GM21515 (cell line): Measurements from ENCODE around the gene CES3.
"Not testable (repeated sequence)": the region's sequence is repeated elsewhere in the genome, so short reads cannot be mapped to it uniquely, and the experiment has no call there.

Experiments used
- ATAC-seq: cut with Tn5 transposase; IDR thresholded peaks from one replicate; pipeline ENCODE4 v1.9.1; 2021; ENCODE audit not compliant: unreplicated experiment

Gene CES3

GRCh38 chr16:66944971-66945370 is 16.1 kb upstream of the CES3 start:
- not testable (repeated sequence) for ATAC-seq

- no peak for ATAC-seq
These were observed 15.1 kb upstream of the CES3 start for GRCh38 chr16:66945939-66946338.

- no peak for ATAC-seq
These were observed 14.5 kb upstream of the CES3 start for GRCh38 chr16:66946541-66946940.

GRCh38 chr16:66946974-66947301 is 14.1 kb upstream of the CES3 start:
- ATAC-seq: no peak

- peak; percentile 54 for ATAC-seq
These were observed 13.6 kb upstream of the CES3 start for GRCh38 chr16:66947302-66948065.

- no peak for ATAC-seq
These were observed 12.8 kb upstream of the CES3 start for GRCh38 chr16:66948134-66948836.

- no peak for ATAC-seq
These were observed 12.2 kb upstream of the CES3 start for GRCh38 chr16:66948837-66949225.

- no peak for ATAC-seq
These were observed 11.6 kb upstream of the CES3 start for GRCh38 chr16:66949472-66949871.

GRCh38 chr16:66950437-66950836 is 10.6 kb upstream of the CES3 start:
- ATAC-seq: no peak

- ATAC-seq: no peak
These were observed 9.9 kb upstream of the CES3 start for GRCh38 chr16:66950971-66951790.

GRCh38 chr16:66952430-66953110 is 8.5 kb upstream of the CES3 start:
- no peak for ATAC-seq

GRCh38 chr16:66953462-66954096 is 7.5 kb upstream of the CES3 start:
- ATAC-seq: no peak

- no peak for ATAC-seq
These were observed 6.9 kb upstream of the CES3 start for GRCh38 chr16:66954097-66954659.

- not testable (repeated sequence) for ATAC-seq
These were observed 5.5 kb upstream of the CES3 start for GRCh38 chr16:66955363-66956153.

GRCh38 chr16:66956154-66956457 is 5.0 kb upstream of the CES3 start:
- ATAC-seq: not testable (repeated sequence)

- ATAC-seq: no peak
These were observed 2.0 kb upstream of the CES3 start for GRCh38 chr16:66958857-66959703.

GRCh38 chr16:66959704-66960161 is 1.3 kb upstream of the CES3 start:
- no peak for ATAC-seq

GRCh38 chr16:66960270-66960669 is 796 bp upstream of the CES3 start:
- no peak for ATAC-seq

- ATAC-seq: no peak
These were observed 848 bp downstream of the CES3 start for GRCh38 chr16:66961914-66962313.
